RWPE1 (cell line): ENCODE data around the gene CD226.
"Not testable (repeated sequence)": the region's sequence is repeated elsewhere in the genome, so short reads cannot be mapped to it uniquely, and the experiment has no call there.

Experiments used
- CTCF ChIA-PET: fragments of 350-600 bp; sonication (Branson Sonifier 250); formaldehyde crosslinking; extraction: SDS; loops from one replicate; lab custom pipeline; 2021; lab: Yijun Ruan, JAX
- POLR2A ChIA-PET: fragments of 400-600 bp; formaldehyde crosslinking; extraction: SDS; loops from one replicate; lab custom pipeline; 2020; ENCODE audit warnings: antibody characterized with exemption; ENCODE audit not compliant: low non-redundant PET; lab: Yijun Ruan, JAX
- DNase-seq: peaks from one replicate; pipeline ENCODE4 v3.0.0; 2012; ENCODE audit warnings: low spot score
- H3K27ac ChIP-seq: fragments of 450-650 bp; 2 replicates; pipeline ENCODE4 v1.5.1; 2017
- CTCF ChIP-seq: fragments of 450-650 bp; conservative IDR thresholded peaks from 2 replicates; pipeline ENCODE4 v1.5.1; 2017; ENCODE audit warnings: low read depth, mild to moderate bottlenecking

The CD226 gene

DNA sequence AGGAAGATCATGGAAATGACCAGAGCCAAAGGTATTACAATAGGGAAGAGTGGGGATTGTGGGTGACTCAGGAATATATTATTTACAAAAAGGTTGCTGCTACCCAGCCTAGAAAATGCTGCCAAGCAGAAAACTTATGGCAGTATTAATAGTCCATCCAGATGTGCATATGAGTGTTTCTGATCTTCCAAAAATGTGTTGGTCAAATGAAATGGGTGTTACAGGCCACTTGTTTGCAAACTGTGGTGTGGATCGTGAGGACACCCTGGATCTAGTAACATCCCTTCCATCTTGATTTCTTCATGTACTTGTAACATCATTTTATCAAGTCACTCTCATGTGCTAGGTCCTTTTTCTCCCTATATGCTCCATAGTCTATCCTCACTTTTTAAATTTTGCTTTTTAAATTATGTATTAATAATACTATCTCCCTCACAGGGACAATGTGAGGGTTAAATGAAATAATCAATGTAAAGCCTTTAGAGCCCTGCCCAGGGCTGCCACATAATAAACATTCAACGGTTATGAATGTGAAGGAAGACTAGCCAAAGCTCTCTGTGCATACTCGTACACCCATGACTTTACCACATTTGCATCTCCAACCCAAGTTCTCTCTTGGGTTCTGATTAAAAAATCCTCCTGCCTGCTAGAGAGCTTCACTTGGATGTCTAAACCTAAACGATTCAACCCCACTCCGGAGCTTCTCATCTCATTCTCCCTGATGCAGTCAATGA lies 18.5 kb downstream of the CD226 start:
- TF ChIP-seq CTCF = no peak
- no peak overlapping the region for H3K27ac ChIP-seq
- POLR2A ChIA-PET = no interaction called here
- no peak for DNase-seq
- CTCF ChIA-PET = no interaction called here

DNA sequence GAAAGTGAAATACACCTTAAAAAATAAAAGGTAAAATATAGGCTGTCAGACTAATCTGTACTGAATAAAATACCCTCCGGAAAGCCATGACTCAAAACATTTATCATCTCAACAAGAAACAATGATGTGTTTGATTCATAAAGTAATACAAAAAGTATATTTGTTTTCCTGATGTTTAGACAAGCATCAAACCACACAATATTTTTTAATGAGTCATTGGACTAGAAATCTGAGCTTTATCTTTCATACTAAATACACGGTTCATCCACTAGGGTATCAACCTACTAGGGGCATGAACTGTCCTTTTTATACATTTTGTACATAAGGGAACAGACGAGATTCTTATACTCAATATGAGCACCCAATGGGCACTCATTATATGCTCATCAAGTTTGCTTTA lies 31.3 kb downstream of the CD226 start:
- peak; percentile 8 for DNase-seq
- no peak for TF ChIP-seq CTCF
- H3K27ac ChIP-seq = no peak overlapping the region
- POLR2A ChIA-PET = no interaction called here
- CTCF ChIA-PET = no interaction called here

DNA sequence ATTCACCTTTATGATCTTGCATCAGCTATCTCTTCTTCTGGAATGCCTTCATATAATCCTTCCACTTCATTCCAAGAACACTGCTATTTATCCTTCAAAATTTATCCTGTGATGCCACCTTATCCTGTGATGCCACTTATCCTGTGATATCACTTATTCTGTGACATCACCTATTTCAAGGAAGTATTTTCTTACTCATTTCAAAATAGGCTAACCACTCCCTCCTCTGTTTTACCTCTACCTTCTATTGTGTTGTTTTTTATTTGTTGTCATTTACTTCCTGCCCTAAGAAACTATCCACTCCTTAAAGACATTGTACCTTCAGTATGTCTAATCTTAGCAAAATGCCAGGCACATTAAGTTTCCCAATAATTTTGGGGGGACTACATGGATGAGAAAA lies 38.8 kb downstream of the CD226 start:
- TF ChIP-seq CTCF = no peak
- ChIA-PET POLR2A (no interaction called here), CTCF (no interaction called here)
- H3K27ac ChIP-seq = no peak overlapping the region
- no peak for DNase-seq

- H3K27ac ChIP-seq = no peak overlapping the region
- POLR2A ChIA-PET = no interaction called here
- no peak for DNase-seq
- no peak for TF ChIP-seq CTCF
- CTCF ChIA-PET = no interaction called here
Observed at GRCh38 chr18:69906765-69907164, 40.9 kb downstream of the CD226 start.

DNA sequence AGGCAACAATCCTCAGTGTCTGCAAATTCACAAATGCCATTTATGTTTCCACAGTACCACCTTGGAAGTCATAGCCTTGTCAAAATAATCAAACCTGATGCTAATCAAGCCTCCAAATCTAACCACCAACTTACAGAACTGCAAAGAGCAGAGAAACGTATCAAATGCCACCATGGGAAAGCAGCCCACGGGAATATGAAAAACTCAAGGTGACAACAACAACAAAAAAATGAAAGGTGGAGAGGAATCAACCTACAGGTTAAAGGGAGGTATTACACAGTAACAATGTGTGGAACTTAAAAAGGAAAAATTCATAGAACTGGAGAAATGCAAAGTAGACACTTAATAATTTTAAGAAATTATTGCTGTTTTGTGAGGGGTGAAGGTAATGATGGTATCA lies 46.7 kb downstream of the CD226 start:
- POLR2A ChIA-PET = no interaction called here
- H3K27ac ChIP-seq = no peak overlapping the region
- CTCF ChIA-PET = no interaction called here
- TF ChIP-seq CTCF = no peak
- DNase-seq = no peak

DNA sequence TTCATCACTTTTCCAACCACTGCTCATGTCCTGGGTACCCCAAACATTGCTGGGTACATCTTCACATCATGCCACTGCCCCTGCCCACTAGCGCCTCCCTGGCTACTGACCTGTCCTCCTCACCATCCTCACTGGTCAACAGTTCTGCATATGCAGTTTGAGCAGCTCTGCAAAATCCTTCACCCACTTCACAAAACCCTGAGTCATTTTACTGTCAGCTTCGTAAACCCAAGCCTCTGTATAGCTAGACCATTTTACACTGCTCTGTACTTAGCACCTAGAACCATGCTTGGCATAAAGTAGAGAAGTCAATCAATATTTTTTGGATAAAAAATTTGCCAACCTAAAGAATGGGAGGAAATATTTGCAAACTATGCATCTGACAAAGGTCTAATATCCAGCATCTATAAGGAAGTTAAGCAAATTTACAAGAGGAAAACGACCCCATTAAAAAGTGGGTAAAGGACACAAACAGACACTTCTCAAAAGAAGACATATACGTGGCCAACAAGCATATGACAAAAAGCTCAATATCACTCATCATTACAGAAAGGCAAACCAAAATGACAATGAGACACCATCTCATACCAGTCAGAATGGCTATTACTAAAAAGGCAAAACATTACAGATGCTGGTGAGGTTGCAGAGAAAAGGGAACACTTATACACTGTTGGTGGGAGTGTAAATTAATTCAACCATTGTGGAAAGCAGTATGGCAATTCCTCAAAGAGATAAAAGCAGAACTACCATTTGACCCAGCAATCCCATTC lies 48.3 kb downstream of the CD226 start:
- DNase-seq, POLR2A ChIA-PET, CTCF ChIA-PET, H3K27ac ChIP-seq: not testable (repeated sequence)
